K562 (cell line): ENCODE data around the gene KRT4. TPM values are rescaled to one million over a fixed set of nuclear protein-coding genes. Genes with fewer than 3 reads are reported as not detected.

Experiments
- ATAC-seq: fragments of 200-7000 bp; cut with Tn5 transposase; 3 replicates; pipeline ENCODE4 v1.9.1; 2020; ENCODE audit warnings: moderate library complexity
- BruUV-seq: library from RNA; stranded (reverse); fragments of 400-500 nt; replicated peaks from 2 replicates; lab custom pipeline; 2021; lab: Mats Ljungman, UMichigan
- CTCF ChIA-PET: fragments of 300-600 bp; formaldehyde crosslinking; extraction: SDS; loops from one replicate; lab custom pipeline; 2021; ENCODE audit warnings: low intra/inter-chr PET ratio; lab: Yijun Ruan, JAX
- POLR2A ChIA-PET: fragments of 300-600, 350-650 bp; sonication (Branson Sonifier 250); formaldehyde crosslinking; extraction: SDS; loops from one replicate; lab custom pipeline; 2021; ENCODE audit warnings: antibody characterized with exemption, inconsistent platforms; lab: Yijun Ruan, JAX
- DNase-seq, 4 experiments: peaks; one replicate each; pipeline versions ENCODE4 v3.0.0 to v3.0.0-alpha.2; 2011 to 2018; ENCODE audit warnings: low spot score in 3 of 4, mixed read lengths in 3 of 4; ENCODE audit errors: extremely low read depth in 1 of 4
- FAIRE-seq: peaks from 2 replicates; lab custom pipeline; 2011; peaks lifted over from hg19 to GRCh38; lab: Jason Lieb, UNC
- H2AFZ ChIP-seq: 2 replicates; pipeline ENCODE4 v1.6.0; 2011; ENCODE audit warnings: low read depth, low read length, control low read depth, inconsistent platforms
- H3K27ac ChIP-seq: fragments of 200-600 bp; 3 replicates; pipeline ENCODE4 v1.8.0; 2011; ENCODE audit warnings: low read depth, mild to moderate bottlenecking, control low read depth, inconsistent platforms, low read length, moderate library complexity, mixed read lengths; ENCODE audit errors: extremely low read depth
- H3K27me3 ChIP-seq, 2 experiments: fragments of 300-600 bp in 1 of 2; 2 replicates in 1 of 2; 3 replicates in 1 of 2; pipeline versions ENCODE4 v1.6.0 to v1.8.0; 2011; ENCODE audit warnings: inconsistent platforms in 2 of 2, low read length in 2 of 2, mild to moderate bottlenecking in 1 of 2, mixed read lengths in 1 of 2, moderate library complexity in 1 of 2; ENCODE audit not compliant: control insufficient read depth in 2 of 2, insufficient read depth in 2 of 2
- H3K36me3 ChIP-seq: fragments of 300-600 bp; 3 replicates; pipeline ENCODE4 v1.8.0; 2011; ENCODE audit warnings: mild to moderate bottlenecking, low read length, inconsistent platforms; ENCODE audit not compliant: control insufficient read depth, insufficient read depth
- H3K4me1 ChIP-seq, 2 experiments: fragments of 200-600 bp in 1 of 2; replicated peaks in 1 of 2; 2 replicates in 1 of 2; 3 replicates in 1 of 2; pipeline versions ENCODE4 v1.5.1 to v1.8.0; 2011; ENCODE audit warnings: inconsistent platforms in 2 of 2, low read length in 2 of 2, mild to moderate bottlenecking in 1 of 2, mixed read lengths in 1 of 2, moderate library complexity in 1 of 2; ENCODE audit not compliant: control insufficient read depth in 2 of 2, insufficient read depth in 2 of 2
- H3K4me2 ChIP-seq: 2 replicates; pipeline ENCODE4 v1.6.1; 2011; ENCODE audit warnings: low read length, control low read depth, inconsistent platforms, mixed read lengths; ENCODE audit not compliant: insufficient read depth
- H3K4me3 ChIP-seq: fragments of 200-600 bp; sonication (generic), shearing (Covaris generic); 2 replicates; pipeline ENCODE4 v1.5.1; 2016; ENCODE audit warnings: control low read depth, inconsistent platforms
- H3K79me2 ChIP-seq: fragments of 200-600 bp; 3 replicates; pipeline ENCODE4 v1.8.0; 2011; ENCODE audit warnings: low read length, inconsistent platforms; ENCODE audit not compliant: control insufficient read depth, insufficient read depth
- H3K9ac ChIP-seq, 2 experiments: 2 replicates each; pipeline versions ENCODE4 v1.6.0 to v1.6.1; 2011; ENCODE audit warnings: low read depth in 2 of 2, low read length in 2 of 2, control low read depth in 1 of 2, inconsistent platforms in 1 of 2, mild to moderate bottlenecking in 1 of 2, mixed read lengths in 1 of 2; ENCODE audit not compliant: insufficient read depth in 1 of 2
- H3K9me1 ChIP-seq: one replicate; pipeline ENCODE4 v1.6.0; 2011; ENCODE audit warnings: inconsistent platforms, mild to moderate bottlenecking, low read length, moderate library complexity; ENCODE audit not compliant: control insufficient read depth, insufficient read depth
- H3K9me3 ChIP-seq: replicated peaks from 2 replicates; pipeline ENCODE4 v1.5.1; 2011; ENCODE audit warnings: low read depth, low read length, inconsistent platforms; ENCODE audit not compliant: control insufficient read depth, insufficient read depth
- H4K20me1 ChIP-seq: replicated peaks from 2 replicates; pipeline ENCODE4 v1.6.1; 2011; ENCODE audit warnings: low read length, inconsistent platforms, mixed read lengths; ENCODE audit not compliant: control insufficient read depth, insufficient read depth
- ARID1B ChIP-seq: fragments of 450-650 bp; IDR thresholded peaks from 2 replicates; pipeline ENCODE4 v1.6.1; 2016; ENCODE audit warnings: antibody characterized with exemption, mild to moderate bottlenecking, inconsistent platforms
- HEY1 ChIP-seq: fragments of 250-450 bp; sonication (Bioruptor Pico); IDR thresholded peaks from 2 replicates; pipeline ENCODE4 v1.5.0; 2020; ENCODE audit warnings: mild to moderate bottlenecking, moderate library complexity, borderline replicate concordance
- HNRNPH1 ChIP-seq: fragments of 200-400 bp; formaldehyde crosslinking; optimal IDR thresholded peaks from 2 replicates; pipeline ENCODE3; 2017; ENCODE audit warnings: low read depth, mild to moderate bottlenecking, low read length, moderate library complexity
- POLR2G ChIP-seq: fragments of 200-400 bp; formaldehyde crosslinking; IDR thresholded peaks from 2 replicates; pipeline ENCODE4 v1.6.1; 2017; ENCODE audit warnings: low read depth, mild to moderate bottlenecking, antibody characterized with exemption, low read length, moderate library complexity
- RAD51 ChIP-seq: fragments of 450-650 bp; IDR thresholded peaks from 2 replicates; pipeline ENCODE4 v1.7.1; 2016; ENCODE audit warnings: low read depth, mild to moderate bottlenecking, borderline replicate concordance
- ZNF696 ChIP-seq: fragments of 250-450 bp; sonication (Bioruptor Pico); conservative IDR thresholded peaks from 2 replicates; pipeline ENCODE4 v1.4.0; 2020; ENCODE audit warnings: mild to moderate bottlenecking, moderate library complexity
- WGBS: fragments of 100-300 bp; shearing (Covaris generic); methylation state at CpG from one replicate; pipeline ENCODE4 v1.1.6; 2016; ENCODE audit warnings: low coverage, mixed read lengths; ENCODE audit not compliant: insufficient coverage; ENCODE audit errors: missing lambda C conversion rate; 5-methylcytosine and 5-hydroxymethylcytosine counted together
- in situ Hi-C: fragments of 300-500 bp; cut with MboI; formaldehyde crosslinking; loops from 4 replicates; pipeline ENCODE4 v1.15.0; 2018; ENCODE audit warnings: inconsistent platforms, mixed read lengths
- intact Hi-C: fragments of 100-400 bp; cut with micrococcal nuclease; formaldehyde crosslinking; loops from 2 replicates; pipeline ENCODE4 v1.14.2; 2022
- polyA plus RNA-seq, 8 experiments: library from polyadenylated mRNA; depleted of rRNA in 4 of 8; stranded (reverse) in 5 of 8; unstranded in 3 of 8; fragments of >200 nt; fragmentation: Nextera tagmentation in 2 of 8; fragmentation: Illumina TruSeq in 1 of 8; extraction: Ambion mirVana in 2 of 8; extraction: Trizol in 1 of 8; gene quantifications; 2 replicates each; pipeline versions ENCODE4 v1.2.1 to v1.2.3, GENCODE V29; 2011 to 2014; ENCODE audit warnings: inconsistent platforms in 1 of 8, missing spikeins in 1 of 8
- total RNA-seq, 7 experiments: library from RNA; depleted of rRNA in 6 of 7; stranded (reverse); fragments of >200 nt in 6 of 7; fragmentation: Illumina TruSeq in 2 of 7; extraction: Trizol in 2 of 7; gene quantifications; 2 replicates each; pipeline versions ENCODE4 v1.2.1 to v1.2.3, GENCODE V29; 2011 to 2021; ENCODE audit warnings: low replicate concordance in 1 of 7
- TF ChIP-seq, protein P1 (sequence below): fragments of 250-450 bp; sonication (Bioruptor Pico); IDR thresholded peaks from 2 replicates; pipeline ENCODE4 v1.8.0; 2021; ENCODE audit warnings: mild to moderate bottlenecking, moderate library complexity
- TF ChIP-seq, protein P2 (sequence below): fragments of 450-650 bp; formaldehyde crosslinking; IDR thresholded peaks from 2 replicates; pipeline ENCODE4 v1.4.0; 2020; ENCODE audit warnings: mild to moderate bottlenecking
- TF ChIP-seq, protein P3 (sequence below): IDR thresholded peaks from 2 replicates; pipeline ENCODE4 v1.6.1; 2016; ENCODE audit warnings: missing genetic modification characterization, missing compliant biosample characterization
- TF ChIP-seq, protein P4 (sequence below), 2 experiments: fragments of 450-650 bp; conservative IDR thresholded peaks; 2 replicates each; pipeline ENCODE4 v1.6.1; 2017; ENCODE audit warnings: mild to moderate bottlenecking in 2 of 2, moderate library complexity in 2 of 2
- TF ChIP-seq, protein P5 (sequence below): fragments of 450-650 bp; formaldehyde crosslinking; IDR thresholded peaks from 2 replicates; pipeline ENCODE4 v1.4.0; 2022; ENCODE audit warnings: missing genetic modification characterization

The KRT4 gene
- total and polyA plus RNA-seq, 9 of the 15 experiments (the other 6 are each of a cell fraction or from before 2014, with no cell fraction given), result not detected

DNA sequence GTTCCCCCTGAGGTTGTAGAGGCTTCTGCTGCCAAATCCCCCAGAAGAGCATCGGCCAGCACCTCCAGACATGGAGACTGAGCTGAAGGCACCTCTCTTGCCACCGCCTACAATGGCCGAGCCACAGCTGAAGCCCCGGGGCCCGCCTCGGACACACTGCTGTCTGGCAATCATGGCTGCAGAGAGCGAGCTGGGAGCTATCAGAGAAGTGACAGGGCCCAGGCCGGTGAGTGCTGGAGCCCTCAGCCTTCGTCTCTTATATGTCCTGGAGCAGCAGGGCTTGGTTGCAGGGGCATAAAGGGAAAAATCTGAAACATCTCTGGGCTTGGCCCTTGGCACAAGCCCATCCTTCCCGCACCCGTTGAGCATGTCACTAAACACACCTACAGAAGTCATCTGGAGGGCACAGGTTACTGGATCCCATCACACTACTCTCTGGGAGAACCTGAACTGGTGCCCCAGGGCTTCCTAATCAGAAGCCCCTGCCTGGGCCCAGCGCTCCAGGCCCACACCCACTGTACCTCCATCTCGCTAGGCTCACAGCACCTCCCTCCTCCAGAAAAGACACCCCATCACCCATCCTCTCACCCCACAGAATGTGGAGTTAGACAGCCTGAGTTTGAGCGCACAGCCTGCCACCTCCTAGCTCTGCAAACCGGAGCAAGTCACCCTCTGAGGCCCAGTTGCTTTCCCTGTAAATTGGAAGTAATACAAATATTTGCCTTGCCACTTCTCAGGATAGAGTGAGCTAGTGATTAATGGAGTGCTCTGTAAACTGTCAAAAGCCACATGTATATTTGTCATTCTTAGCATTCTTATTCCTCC is at the start of gene KRT4 (continued):
- TF ChIP-seq, protein P1, sequence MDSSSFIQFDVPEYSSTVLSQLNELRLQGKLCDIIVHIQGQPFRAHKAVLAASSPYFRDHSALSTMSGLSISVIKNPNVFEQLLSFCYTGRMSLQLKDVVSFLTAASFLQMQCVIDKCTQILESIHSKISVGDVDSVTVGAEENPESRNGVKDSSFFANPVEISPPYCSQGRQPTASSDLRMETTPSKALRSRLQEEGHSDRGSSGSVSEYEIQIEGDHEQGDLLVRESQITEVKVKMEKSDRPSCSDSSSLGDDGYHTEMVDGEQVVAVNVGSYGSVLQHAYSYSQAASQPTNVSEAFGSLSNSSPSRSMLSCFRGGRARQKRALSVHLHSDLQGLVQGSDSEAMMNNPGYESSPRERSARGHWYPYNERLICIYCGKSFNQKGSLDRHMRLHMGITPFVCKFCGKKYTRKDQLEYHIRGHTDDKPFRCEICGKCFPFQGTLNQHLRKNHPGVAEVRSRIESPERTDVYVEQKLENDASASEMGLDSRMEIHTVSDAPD (CRISPR knock-in tag), result no peak
- no peak for TF ChIP-seq POLR2G
- no peak for TF ChIP-seq RAD51
- no peak for TF ChIP-seq ZNF696 (CRISPR knock-in tag)
- TF ChIP-seq, protein P2, sequence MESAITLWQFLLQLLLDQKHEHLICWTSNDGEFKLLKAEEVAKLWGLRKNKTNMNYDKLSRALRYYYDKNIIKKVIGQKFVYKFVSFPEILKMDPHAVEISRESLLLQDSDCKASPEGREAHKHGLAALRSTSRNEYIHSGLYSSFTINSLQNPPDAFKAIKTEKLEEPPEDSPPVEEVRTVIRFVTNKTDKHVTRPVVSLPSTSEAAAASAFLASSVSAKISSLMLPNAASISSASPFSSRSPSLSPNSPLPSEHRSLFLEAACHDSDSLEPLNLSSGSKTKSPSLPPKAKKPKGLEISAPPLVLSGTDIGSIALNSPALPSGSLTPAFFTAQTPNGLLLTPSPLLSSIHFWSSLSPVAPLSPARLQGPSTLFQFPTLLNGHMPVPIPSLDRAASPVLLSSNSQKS (CRISPR knock-in tag), result no peak

DNA sequence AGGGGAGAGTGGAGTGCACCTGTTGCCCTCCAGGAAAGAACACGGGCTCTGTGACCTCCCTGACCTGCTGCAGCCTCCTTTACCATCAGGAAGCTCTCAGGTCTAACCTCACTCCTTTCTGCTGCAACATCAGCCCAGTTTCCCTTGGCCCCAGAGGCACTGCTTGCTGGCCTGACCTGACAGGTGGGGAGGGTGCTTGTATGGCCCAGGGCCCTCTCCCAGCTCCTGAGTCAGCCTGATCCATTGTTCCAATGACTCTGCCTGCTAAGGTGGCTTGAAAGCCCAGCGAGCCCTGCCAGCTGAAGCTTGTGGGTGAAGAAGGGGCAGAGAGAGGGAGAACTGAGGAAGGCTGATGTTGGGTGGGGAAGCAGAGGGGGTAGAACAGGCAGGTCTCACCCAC is 48.1 kb upstream of the KRT4 start:
- BruUV-seq, result no TSS peak
- ChIA-PET CTCF (no interaction called here), POLR2A (interaction anchor here (0.6 kb wide), 1 partner anchor 790 kb away, joined by 3 read pairs; no protein-coding TSS in a partner anchor)
- in situ Hi-C loops (no loop called here), intact Hi-C loops (no loop called here)
- 0% methylated on average over 2 of the region's 2 CpGs for WGBS
- Histone ChIP-seq H3K27me3 (peaks cover 2 to 28% of the 10 kb centered on the region in 2 experiments; a peak in 3 of 5 replicates), H3K79me2 (no peaks in the 10 kb centered on the region), H3K9me1 (no peaks in the 10 kb centered on the region), H3K4me1 (no peaks in the 10 kb centered on the region; a peak in 1 of 5 replicates), H3K9ac (no peak overlapping the region), H2AFZ (no peak overlapping the region), H4K20me1 (peaks cover under 1% of the 10 kb centered on the region; the same call in 1 of the 2 replicates), H3K4me2 (no peak overlapping the region), H3K9me3 (no peaks in the 10 kb centered on the region), H3K4me3 (no peak overlapping the region), H3K27ac (no peak overlapping the region), H3K36me3 (no peaks in the 10 kb centered on the region)
- FAIRE-seq, result no peak
- DNase-seq, result no peak
- ATAC-seq, result no peak
- TF ChIP-seq HNRNPH1 (no peak), HEY1 (CRISPR knock-in tag) (no peak), ARID1B (no peak)
- TF ChIP-seq, protein P3, sequence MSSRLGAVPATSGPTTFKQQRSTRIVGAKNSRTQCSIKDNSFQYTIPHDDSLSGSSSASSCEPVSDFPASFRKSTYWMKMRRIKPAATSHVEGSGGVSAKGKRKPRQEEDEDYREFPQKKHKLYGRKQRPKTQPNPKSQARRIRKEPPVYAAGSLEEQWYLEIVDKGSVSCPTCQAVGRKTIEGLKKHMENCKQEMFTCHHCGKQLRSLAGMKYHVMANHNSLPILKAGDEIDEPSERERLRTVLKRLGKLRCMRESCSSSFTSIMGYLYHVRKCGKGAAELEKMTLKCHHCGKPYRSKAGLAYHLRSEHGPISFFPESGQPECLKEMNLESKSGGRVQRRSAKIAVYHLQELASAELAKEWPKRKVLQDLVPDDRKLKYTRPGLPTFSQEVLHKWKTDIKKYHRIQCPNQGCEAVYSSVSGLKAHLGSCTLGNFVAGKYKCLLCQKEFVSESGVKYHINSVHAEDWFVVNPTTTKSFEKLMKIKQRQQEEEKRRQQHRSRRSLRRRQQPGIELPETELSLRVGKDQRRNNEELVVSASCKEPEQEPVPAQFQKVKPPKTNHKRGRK (tag), result no peak
- TF ChIP-seq, protein P4, sequence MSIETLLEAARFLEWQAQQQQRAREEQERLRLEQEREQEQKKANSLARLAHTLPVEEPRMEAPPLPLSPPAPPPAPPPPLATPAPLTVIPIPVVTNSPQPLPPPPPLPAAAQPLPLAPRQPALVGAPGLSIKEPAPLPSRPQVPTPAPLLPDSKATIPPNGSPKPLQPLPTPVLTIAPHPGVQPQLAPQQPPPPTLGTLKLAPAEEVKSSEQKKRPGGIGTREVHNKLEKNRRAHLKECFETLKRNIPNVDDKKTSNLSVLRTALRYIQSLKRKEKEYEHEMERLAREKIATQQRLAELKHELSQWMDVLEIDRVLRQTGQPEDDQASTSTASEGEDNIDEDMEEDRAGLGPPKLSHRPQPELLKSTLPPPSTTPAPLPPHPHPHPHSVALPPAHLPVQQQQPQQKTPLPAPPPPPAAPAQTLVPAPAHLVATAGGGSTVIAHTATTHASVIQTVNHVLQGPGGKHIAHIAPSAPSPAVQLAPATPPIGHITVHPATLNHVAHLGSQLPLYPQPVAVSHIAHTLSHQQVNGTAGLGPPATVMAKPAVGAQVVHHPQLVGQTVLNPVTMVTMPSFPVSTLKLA (conservative IDR thresholded peaks at IDR 0.05), result no peak
- TF ChIP-seq, protein P5, sequence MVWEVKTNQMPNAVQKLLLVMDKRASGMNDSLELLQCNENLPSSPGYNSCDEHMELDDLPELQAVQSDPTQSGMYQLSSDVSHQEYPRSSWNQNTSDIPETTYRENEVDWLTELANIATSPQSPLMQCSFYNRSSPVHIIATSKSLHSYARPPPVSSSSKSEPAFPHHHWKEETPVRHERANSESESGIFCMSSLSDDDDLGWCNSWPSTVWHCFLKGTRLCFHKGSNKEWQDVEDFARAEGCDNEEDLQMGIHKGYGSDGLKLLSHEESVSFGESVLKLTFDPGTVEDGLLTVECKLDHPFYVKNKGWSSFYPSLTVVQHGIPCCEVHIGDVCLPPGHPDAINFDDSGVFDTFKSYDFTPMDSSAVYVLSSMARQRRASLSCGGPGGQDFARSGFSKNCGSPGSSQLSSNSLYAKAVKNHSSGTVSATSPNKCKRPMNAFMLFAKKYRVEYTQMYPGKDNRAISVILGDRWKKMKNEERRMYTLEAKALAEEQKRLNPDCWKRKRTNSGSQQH (CRISPR knock-in tag), result no peak
